Heart left ventricle (tissue), 13 donors: ENCODE measurements around the gene LTBP4.

ENCODE experiments used
- CTCF ChIP-seq, 12 donors: fragments of 200-600 bp; sonication (generic) in 4 of 12; IDR thresholded peaks; one replicate each; pipeline versions ENCODE4 v1.5.0 to v1.8.0; 2018 to 2022; ENCODE audit warnings: antibody characterized with exemption in 12 of 12, mild to moderate bottlenecking in 5 of 12
- POLR2A ChIP-seq, 2 donors: fragments of 450-650 bp; IDR thresholded peaks; one replicate each; pipeline ENCODE4 v1.6.1; 2017; ENCODE audit warnings: antibody characterized with exemption in 2 of 2, mild to moderate bottlenecking in 2 of 2, moderate library complexity in 2 of 2
- donor health status: ischemic (EF 13 %, LVEDD 7.1; RV severe dilation, severe dysfunction).
- donor health status: DM: no; HTN: yes; CAD: no.
- donor health status: DM: no; HTN: no; CAD: no.
- donor health status: ischemic (EF 25% LVEDD 6.9; RV normal size, moderate dysfunction).
- donor health status: ischemic (EF 25% LVEDD 5.7; RV mildly dilated, moderate dysfunction).
- donor health status: ischemic (EF 35%, LVEDD 5.7; RV mildly dilated, moderate dysfunction).
- donor health status: nonischemic (EF 11% LVEDD 7.7; RV severe dilation, severe dysfunction).
- donor health status: DM: yes; HTN: yes; CAD: no.
- donor health status: PGD.
- donor health status: ischemic (EF 29% LVEDD 5.4; RV normal size, mild dysfunction).
- donor health status: nonischemic (EF 23%, LVEDD 6.1; RV moderate dilation, normal function).

GRCh38 chr19:40623403-40624251, 22.5 kb downstream of the LTBP4 start:
- no peak for TF ChIP-seq CTCF (IDR thresholded peaks at IDR 0.05)
- TF ChIP-seq POLR2A (IDR thresholded peaks at IDR 0.05), result no peak
